AG08396 (cell line): ENCODE measurements around the gene C12orf57.
A peak's percentile ranks its signal among the peaks of the same experiment; 100 is the strongest.

Experiments used
- DNase-seq: peaks from one replicate; pipeline ENCODE4 v3.0.0; 2012; ENCODE audit warnings: low spot score, mixed read lengths

C12orf57 gene

GRCh38 chr12:6917491-6918231 is 26.2 kb upstream of the C12orf57 start:
- no peak for DNase-seq

GRCh38 chr12:6919588-6919987 is 24.2 kb upstream of the C12orf57 start:
- no peak for DNase-seq

- DNase-seq = no peak
Observed at GRCh38 chr12:6921539-6921938, 22.3 kb upstream of the C12orf57 start.

- no peak for DNase-seq
Observed at GRCh38 chr12:6921996-6922946, 21.6 kb upstream of the C12orf57 start.

- DNase-seq = no peak
Observed at GRCh38 chr12:6923003-6923732, 20.7 kb upstream of the C12orf57 start.

GRCh38 chr12:6923851-6924250 is 20.0 kb upstream of the C12orf57 start:
- DNase-seq = no peak

- DNase-seq = no peak
Observed at GRCh38 chr12:6925239-6925539, 18.6 kb upstream of the C12orf57 start.

GRCh38 chr12:6925540-6926279 is 18.1 kb upstream of the C12orf57 start:
- peak; percentile 83 for DNase-seq

- peak; percentile 82 for DNase-seq
Observed at GRCh38 chr12:6927379-6928021, 16.3 kb upstream of the C12orf57 start, which contains the start of gene ATN1. ATN1 (plus strand) TSS chr12:6927959; CDS start chr12:6934002, 6,043 bp downstream.

GRCh38 chr12:6928022-6928702 is 15.7 kb upstream of the C12orf57 start:
- DNase-seq = no peak

GRCh38 chr12:6928703-6929407 is 15.0 kb upstream of the C12orf57 start:
- DNase-seq = no peak

- DNase-seq = no peak
Observed at GRCh38 chr12:6929466-6930452, 14.1 kb upstream of the C12orf57 start.

- no peak for DNase-seq
Observed at GRCh38 chr12:6932766-6933165, 11.1 kb upstream of the C12orf57 start.

GRCh38 chr12:6934110-6934509 is 9.7 kb upstream of the C12orf57 start:
- no peak for DNase-seq

- no peak for DNase-seq
Observed at GRCh38 chr12:6935371-6936193, 8.2 kb upstream of the C12orf57 start.

GRCh38 chr12:6936194-6936635 is 7.6 kb upstream of the C12orf57 start:
- no peak for DNase-seq

- no peak for DNase-seq
Observed at GRCh38 chr12:6936636-6937480, 7.0 kb upstream of the C12orf57 start.
